Pulmonary artery endothelial cell (primary cell): ENCODE data around the gene COCH. TPM values are rescaled to one million over a fixed set of nuclear protein-coding genes. Genes with fewer than 3 reads are reported as not detected.

Source experiments
- DNase-seq: peaks from one replicate; pipeline ENCODE4 v3.0.0-alpha.2; 2011; ENCODE audit warnings: low read depth, low spot score
- total RNA-seq: library from RNA; depleted of rRNA; stranded (reverse); fragments of >200 nt; gene quantifications from 2 replicates; pipeline ENCODE4 v1.2.3, GENCODE V29; 2014

The COCH gene
- total RNA-seq, result 0.18 and 0.66 TPM in 2 replicates

DNA sequence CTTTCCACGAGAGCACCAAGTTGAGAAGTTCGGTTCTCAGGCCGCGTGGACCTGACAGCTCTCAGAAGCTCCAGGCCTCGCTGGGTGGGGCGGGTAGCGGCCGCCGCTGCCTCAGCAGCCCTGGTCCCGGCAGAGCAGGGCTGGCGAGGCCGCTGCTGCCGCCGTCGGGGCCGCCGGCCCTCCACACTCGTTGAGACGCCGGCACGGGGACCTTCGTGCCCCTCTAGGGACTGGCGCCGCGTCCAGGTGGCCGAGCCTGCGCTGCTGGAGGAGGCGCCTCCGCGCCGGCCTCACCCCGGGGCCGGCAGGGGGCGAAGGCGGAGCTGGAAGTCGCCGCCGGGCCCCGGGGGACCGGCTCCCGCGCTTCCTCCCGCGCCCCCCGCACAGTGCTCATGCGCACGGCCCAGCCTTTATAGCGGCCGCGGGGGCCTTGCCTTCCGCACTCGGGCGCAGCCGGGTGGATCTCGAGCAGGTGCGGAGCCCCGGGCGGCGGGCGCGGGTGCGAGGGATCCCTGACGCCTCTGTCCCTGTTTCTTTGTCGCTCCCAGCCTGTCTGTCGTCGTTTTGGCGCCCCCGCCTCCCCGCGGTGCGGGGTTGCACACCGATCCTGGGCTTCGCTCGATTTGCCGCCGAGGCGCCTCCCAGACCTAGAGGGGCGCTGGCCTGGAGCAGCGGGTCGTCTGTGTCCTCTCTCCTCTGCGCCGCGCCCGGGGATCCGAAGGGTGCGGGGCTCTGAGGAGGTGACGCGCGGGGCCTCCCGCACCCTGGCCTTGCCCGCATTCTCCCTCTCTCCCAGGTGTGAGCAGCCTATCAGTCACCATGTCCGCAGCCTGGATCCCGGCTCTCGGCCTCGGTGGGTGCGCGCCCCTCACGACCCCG lies at the start of gene COCH:
Gene COCH (plus strand): TSS at position 440 of the 879 bp plus-strand sequence. CDS start 380 bp downstream, at position 820.
- no peak for DNase-seq

DNA sequence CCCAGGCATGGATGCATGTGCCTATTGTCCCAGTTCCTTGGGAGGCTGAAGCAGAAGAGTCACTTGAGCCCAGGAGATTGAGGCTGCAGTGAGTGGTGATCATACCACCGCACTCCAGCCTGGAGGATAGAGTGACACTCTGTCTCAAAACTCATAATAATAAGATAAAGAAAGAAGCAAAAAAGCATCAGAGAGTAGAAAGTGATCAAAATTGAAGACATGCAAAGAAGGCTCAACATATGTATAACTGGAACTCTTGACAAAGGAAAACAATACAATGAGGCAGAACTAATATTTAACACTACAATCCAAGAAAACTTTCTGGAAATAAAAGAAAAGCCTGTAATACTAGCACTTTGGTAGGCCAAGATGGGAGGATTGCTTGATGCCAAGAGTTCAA lies 48.3 kb upstream of the COCH start:
- DNase-seq, result no peak

DNA sequence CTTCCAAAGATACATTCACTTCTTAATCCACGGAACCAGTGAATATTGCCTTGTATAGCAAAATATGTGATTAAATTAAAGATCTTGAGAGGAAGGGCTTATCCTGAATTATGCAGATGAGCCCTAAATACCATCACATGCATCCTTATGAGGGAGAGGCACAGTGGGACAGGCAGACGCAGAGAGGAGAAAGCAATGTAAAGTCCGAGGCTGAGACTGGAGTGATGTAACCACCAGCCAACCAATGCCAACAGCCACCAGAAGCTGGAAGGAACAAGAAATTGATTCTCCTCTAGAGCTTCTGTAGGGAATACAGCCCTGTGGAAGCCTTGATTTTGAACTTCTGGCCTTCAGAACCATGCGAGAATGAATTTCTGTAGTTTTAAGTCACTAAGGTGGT lies 44.5 kb upstream of the COCH start:
- no peak for DNase-seq

DNA sequence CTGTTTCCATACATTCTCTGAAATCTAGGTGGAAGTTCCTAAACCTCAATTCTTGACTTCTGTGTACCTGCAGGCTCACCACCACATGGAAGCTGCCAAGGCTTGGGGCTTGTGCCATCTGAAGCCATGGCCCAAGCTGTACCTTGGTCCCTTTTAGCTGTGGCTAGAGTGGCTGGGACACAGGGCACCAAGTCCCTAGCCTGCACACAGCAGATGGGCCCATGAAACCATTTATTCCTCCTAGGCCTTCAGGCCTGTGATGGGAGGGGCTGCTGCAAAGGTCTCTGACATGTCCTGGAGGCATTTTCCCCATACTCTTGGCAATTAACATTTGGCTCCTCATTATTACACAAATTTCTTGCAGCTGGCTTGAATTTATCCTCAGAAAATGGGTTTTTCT lies 40.0 kb upstream of the COCH start:
- DNase-seq, result no peak

DNA sequence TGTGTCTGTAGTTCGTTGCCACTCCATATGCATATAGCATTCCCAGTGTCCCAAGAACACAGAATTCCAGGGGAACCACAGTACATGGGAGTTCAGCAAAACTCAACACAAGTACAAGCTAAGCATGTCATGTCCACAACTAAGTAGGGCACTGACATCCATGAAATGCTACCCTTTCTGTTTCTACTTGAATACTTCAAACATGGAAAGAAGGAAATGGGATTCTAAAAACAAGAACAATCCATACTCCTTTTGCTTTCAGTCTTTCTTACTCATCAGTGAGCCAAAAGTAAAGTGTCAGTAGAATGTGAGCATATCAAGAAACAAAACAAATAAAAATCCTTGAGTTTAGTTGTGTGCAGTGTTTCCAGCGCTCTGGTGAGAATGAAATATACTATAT lies 36.0 kb upstream of the COCH start:
- no peak for DNase-seq

DNA sequence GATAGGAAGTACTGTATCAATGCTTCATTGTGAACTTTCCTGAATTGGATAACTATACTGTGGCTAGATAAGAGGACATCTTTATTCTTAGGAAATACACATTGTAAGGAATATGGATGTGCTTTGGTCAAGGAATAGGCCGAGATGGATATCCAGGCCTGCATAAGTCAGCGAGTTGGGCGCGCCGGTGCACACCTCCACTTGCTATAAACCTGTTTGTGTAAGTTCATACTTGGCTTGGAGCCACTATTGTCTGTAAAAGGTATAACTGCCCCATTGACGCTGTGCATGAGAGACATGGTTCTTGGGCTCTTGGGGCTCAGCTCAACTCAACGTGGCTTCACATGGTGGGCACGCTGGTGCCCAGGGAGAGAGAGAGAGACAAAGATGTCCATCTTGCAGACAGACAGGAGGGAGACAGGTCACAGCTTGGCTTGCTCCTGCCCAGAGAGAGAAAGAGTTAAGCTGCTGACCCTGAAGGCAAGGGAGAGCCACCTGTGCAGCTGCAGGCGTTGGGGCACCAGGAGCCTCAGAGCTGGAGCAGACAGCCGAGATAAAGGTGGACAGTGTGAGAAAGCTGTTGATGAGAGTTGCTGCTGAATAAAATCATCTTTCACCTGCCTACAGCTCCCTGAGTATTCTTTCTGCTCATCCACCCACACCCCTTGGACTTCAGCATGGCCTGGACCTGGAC lies 34.1 kb upstream of the COCH start:
- DNase-seq, result no peak

DNA sequence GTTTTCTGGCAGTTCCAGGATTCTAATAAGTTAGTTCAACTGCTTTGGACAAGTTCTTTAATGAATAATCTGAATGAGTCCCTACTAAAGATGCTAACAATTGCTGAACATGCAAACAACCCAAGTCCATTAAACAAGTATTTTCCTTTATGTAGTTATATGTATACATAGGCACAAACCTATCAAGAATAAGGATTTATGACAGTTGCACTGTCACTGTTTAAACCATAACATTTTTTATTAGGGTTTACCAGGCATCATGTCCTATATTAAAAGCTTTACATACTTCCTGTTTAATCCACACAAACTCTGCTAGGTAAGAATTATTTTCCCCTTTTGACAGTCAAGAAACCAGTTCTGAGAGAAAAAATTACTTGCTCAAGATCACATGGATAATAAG lies 31.9 kb upstream of the COCH start:
- no peak for DNase-seq

DNA sequence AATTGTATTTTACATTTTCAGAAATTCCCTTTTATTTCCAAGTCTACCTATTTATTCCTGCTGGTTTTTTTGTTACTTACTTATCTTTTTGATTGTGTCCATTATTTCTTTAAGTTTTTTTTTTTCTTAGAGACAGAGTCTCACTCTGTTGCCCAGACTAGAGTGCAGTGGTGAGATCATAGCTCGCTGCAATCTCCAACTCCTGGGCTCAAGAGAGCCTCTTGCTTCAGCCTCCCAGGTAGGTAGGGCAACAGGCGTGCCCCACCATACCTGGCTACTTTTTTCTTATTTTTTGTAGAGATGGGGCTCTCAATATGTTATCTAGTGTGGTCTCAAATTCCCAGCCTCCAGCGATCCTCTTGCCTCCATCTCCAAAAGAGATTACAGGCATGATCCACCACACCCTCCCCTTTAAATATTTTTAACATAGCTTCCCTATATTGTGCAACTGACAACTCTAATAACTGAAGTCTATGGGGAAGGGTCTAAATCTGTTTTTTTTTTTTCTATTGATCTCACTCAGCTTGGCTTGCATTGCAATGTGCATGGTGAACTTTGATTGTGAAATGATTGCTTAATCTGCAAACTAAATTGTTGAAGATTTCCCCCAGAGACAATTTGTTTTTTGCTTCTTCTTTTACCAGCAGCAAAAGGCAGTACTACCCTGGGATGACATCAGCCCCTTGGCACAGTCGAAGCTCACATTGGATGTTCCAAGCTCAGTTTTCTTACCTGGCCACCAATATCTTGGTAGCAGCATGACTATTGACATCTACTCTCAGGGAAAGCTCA lies 25.7 kb upstream of the COCH start:
- DNase-seq, result no peak

DNA sequence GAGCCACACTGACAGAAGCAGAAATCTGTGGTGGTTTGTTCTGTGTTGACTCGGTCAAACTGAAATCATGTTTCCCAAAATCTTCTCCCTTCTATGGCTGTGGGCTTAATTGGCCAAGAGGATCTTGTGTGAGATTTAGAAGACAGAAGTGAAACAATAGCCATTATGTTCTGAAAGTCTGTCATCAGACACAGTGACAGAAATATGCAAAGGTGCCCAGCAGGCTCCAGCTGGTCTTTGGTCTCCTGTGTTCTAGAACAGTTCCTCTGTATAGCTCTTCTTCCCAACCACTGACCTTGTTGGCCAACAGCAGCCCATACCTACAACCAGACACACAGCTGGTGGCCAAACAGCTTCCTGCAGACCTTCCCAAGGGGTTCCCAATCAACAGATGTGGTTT lies 25.0 kb upstream of the COCH start:
- DNase-seq, result no peak

DNA sequence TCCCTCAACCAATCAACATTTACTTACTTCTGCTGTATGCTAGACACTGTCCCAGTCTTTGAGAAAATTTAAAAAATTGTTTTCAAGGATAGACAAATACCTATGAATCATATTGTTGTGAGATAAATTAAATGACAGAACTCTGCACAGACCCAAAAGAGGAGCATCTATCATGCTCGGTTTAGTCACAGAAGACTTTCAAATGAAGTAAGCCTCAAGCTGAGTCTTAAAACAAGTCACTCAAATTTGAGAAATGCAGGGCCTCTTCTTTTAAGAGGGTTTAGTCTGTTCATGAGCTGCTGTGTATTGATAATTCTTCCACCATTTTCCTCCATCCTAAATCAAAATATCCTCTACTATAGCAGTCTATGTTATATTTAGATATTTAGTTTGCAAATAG lies 24.4 kb upstream of the COCH start:
- DNase-seq, result no peak

DNA sequence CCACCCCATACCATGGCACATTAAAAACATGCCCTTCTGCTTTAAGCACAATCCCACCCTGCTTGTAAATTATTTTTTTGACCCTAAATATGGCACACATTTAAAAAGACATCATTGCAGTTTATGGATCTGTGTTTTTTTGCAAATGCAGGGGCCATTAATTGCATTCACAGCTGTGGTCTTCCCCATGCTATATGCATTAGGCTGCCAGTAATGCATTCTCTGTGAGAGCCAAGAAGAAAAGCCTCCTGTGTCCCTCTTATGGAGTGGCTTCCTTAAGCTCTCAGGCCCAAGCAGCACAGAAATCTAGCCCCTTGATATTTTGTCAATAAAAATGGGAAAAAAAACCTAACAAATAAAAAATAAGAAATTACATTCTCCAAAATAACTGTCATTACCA lies 20.4 kb upstream of the COCH start:
- no peak for DNase-seq

DNA sequence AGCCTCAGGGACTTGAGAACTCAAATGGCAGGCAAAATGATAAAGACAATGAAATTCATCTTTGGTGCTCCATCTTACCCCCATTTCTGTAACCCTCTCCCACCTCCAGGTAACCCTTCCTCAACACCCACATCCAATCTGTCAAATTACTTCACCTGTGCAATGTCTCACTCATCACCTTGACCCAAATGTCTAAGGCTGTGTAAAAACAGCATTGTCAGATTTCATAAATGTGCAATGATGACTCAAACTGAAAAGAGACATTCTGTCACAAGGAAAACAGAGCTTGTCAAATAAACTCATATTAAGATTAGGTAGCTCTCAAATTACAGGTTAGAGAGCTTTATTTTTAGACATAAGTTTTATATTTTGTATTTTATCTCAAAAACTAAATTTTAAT lies 19.9 kb upstream of the COCH start:
- no peak for DNase-seq

DNA sequence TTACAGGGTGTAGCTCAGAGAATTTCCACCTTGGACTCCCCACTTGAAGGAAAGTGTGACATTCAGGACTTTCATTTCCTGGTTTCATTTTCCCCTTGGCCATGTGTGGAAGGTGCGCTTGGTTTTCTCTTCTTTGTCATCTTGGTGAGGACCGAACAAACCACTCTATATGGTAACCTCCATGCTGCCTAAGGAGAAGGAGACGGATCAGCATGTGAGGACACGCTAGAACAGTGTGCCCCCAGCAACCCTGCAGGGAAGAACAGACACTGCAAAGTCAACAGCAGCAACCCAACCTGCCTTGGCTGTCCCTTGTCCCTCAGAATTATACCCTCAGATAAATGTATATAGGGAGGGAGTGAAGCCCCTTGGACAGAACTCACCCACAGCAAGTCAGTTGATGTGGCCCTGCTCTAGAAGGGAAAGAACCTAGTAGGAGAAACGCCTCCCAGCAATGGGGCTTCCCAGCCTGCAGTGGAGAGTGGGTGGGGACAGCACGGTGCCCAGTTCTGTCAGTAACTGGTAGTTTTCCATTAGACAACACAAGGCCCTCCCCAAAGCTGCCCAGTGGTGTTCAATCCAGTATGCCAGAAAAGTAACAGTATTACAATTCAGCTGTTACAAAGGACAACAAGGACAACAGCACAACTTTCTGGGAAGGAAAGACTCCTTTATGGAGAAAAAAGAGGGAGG lies 18.9 kb upstream of the COCH start:
- no peak for DNase-seq

DNA sequence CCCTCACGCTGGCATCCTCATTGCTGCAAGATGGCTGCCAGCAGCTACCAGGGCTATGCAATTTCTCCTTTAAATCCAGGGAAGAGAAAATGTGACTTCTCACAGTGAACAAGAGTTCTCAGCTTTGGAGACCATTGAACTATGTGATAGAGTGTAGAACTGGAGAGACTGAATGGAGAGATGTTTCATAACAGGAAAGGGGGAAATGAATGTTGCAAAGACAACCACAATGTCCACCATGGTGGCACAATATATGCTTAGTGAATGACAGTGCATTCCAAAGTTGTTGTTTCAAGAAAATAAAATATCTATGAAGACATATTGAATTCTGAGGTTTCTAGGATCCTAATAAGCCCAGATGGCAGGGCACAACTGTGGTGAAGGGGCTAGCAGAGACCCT lies 13.2 kb upstream of the COCH start:
- no peak for DNase-seq

DNA sequence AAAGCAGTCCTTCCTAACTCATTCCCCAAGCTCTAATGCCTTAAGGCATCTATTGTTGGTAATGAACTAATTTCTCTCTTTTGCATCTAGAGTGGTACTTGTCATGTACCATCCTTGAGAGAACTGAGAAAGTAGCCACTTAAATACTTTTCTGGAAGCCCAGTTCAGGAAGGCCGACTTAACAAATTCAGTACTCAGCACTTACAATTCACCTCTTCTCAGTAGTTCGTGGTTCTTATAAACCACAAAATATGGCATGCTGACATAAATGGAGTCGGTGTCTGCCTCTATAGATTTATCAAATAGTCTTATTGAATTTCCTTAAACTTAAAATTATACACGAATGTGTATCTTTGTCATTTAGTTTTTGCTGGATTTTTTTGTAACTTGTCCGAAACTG lies 9.4 kb upstream of the COCH start:
- no peak for DNase-seq

DNA sequence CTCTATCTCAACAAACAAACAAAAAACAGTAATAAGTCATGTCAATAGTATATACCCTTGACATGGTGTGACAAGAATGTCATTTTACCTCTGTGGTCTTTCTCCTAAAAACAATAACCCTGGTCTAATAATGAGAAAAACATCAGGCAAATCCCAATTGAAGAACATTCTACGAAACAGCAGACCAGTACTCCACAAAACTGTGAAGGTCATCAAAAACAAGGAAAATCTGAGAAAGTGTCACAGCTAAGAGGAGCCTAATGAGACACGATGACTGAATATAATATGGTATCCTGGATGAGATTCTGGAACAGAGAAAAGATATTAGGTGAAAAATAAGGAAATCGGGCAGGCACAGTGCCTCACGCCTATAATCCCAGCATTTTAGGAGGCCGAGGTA lies 5.6 kb upstream of the COCH start:
- DNase-seq, result no peak

DNA sequence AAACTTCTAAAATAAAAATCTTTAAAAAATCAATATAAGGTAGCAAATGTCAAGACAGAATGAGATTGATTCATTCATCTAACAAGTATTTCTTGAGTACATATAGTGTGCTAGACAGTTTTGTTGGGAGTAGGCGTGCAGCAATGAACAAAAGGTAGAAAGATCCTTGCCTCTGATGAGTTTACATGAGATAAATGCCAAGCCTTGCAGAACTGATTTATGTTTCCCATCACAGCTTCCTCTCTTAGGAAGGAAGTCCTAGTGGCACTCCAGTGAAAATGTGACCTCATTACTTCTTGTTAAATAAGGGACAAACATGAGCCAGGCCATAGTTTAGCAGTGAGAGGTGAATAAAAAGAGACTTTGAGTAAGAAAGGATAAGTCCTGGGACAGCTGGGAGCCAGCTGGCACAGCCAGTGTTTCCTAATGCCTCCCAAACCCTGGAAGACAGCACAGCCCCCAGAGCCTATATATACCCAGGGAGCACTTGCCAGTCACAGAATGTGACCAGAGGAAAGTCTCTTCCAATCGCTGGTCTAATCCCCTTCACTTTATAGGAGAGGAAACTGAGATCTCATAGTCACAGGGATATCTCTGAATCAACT lies 4.7 kb upstream of the COCH start:
- DNase-seq, result no peak

DNA sequence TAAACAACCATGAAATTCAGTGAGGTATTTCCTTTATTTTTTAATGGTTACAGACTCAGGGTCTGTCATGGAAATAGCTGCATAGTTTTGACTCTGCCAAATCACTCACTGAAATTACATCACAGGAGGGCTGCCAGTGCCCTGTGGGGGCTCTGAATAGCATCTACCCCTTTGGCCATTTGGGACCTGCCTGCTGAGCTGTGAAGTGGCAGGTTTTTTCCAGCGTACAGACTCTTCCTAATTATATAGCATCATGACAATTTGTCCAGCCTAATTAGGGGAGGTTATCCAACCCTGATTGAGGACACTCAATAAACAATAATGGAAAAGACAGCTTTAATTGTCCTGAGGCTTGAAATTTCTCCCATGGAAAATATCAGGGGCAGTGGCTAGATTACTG lies 1.8 kb upstream of the COCH start:
- no peak for DNase-seq

DNA sequence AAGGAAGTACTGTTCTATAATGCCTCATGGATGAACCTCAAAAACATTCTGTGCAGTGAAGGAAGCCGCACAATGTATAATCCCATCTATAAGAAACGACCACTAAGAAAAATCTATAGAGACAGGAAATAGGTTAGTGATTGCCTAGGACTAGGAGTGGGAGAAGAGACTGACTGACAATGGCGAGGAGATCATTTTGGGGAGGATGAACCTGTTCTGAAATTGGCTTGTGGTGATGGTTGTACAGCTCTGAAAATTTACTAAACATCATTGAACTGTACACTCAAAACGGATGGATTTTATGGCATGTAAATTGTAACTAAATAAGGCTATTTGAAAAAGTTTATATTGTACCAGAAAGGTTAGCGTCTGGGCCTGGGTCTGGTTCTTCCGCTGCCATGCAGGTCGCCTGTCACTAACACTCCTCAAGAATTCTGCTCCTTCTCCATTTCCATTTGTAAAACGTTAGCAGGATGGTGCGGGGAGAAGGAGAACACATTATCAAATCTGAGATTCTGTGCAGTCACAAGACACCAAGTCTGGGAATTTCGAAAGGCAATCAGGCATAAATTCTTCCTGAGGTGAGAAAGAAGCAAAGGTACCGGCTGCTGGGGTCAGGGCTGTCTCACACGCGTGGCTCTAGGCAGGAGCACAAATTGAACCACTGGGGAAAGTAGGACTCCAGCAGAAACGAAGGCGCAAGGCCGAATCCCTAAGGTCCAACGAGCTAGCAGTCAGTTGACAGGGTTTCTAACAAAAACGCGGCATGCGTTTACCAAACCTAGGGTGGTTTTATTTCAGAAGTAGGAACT lies 845 bp upstream of the COCH start:
- DNase-seq, result no peak
